Body of pancreas (tissue), 4 donors: ENCODE measurements around the gene FBXL17.

Experiments
- CTCF ChIP-seq, 7 experiments: fragments of 450-650 bp in 4 of 7; fragments of 200-600 bp in 3 of 7; sonication (generic) in 3 of 7; IDR thresholded peaks; one replicate each; pipeline ENCODE4 v1.5.1; 2016 to 2019; ENCODE audit warnings: antibody characterized with exemption in 7 of 7
- POLR2A ChIP-seq, 3 donors: fragments of 450-650 bp; IDR thresholded peaks; one replicate each; pipeline ENCODE4 v1.6.1; 2016; ENCODE audit warnings: antibody characterized with exemption in 3 of 3, mild to moderate bottlenecking in 2 of 3

DNA sequence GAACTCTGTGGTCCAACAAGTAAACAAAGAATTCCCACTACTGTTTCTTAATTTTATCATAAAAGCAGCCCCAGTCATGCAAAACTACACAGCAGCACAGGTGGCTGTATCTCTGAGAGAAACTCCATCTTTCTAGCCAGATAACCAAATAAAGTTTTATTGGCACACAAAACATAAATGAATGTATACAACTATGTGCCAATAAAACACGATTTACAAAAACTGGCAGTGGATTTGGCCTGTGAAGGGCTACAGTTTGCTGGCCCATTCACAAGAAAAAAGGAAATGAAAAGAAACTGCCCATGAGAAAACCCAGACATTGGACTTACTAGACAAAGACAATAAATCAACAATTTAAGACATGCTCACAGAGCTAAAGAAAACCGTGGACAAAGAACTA, 10.6 kb downstream of the FBXL17 start:
- TF ChIP-seq CTCF (IDR thresholded peaks at IDR 0.05) = no peak
- TF ChIP-seq POLR2A (IDR thresholded peaks at IDR 0.05) = no peak
